GM18517 (cell line): Measurements from ENCODE around the gene JUNB.

Source experiments
- ATAC-seq: cut with Tn5 transposase; IDR thresholded peaks from one replicate; pipeline ENCODE4 v1.9.1; 2021; ENCODE audit warnings: mild to moderate bottlenecking, moderate library complexity; ENCODE audit not compliant: unreplicated experiment

The JUNB gene

GRCh38 chr19:12840091-12841079, 49.1 kb downstream of the JUNB start:
- no peak for ATAC-seq

DNA sequence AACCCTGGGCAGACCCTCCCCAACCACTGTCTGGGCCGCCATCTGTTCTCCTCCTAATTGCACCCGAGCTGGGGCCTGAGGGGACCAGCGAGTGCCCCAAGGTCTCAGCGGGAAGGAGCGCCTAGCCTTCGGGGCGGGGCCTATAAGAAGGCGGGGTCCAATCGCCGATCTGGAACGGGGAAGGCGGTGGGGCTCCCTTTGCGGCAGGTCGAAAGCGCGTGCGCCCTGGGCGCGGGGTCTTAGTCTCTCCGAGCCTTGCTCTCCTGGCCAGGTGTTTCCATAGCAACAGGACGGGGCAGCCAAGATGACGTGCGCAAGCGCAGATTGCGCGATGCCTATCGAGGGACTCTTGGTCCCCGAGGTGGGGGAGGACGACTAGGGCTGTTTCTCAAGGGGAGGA, 49.8 kb downstream of the JUNB start:
- ATAC-seq: no peak

DNA sequence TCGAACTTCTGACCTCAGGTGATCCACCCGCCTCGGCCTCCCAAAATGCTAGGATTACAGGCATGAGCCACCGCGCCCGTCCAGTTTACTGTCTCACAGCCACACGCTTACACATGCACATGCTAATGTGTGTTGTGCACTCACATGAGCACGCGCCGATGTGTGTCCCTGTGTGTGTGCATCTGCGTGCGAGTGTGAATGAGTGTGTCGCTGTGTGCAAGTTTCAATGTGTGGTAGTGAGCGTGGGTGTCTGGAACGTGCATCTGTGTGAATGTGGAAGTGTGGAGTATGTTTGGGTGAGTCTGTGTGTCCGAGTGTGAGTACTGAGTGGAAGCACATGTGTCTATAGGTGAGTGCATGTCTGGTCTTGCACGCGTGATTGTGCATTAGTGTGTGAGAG, 51.2 kb downstream of the JUNB start:
- no peak for ATAC-seq
